Activated T-cell treated with anti-CD3 and anti-CD28 coated beads for 48 hours (primary cell): ENCODE results near the gene SURF1.
"Not testable (repeated sequence)": the region's sequence is repeated elsewhere in the genome, so short reads cannot be mapped to it uniquely, and the experiment has no call there.

Experiments used
- DNase-seq: peaks from one replicate; pipeline ENCODE4 v3.0.0-alpha.2; 2020; ENCODE audit warnings: low read depth

Gene SURF1

DNA sequence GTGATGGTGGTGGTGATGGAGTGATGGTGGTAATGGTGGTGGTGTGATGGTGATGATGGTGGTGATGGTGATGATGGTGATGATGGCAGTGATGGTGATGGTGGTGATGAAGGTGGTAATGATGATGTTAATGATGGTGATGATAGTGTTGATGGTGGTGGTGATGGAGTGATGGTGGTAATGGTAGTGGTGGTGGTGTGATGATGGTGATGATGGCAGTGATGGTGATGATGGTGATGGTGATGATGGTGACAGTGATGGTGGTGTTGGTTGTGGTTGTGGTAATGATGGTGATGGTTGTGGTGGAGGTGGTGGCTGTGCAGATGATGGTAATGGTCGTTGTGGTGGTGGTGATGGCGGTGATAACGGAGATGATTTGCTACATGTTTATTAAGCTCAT lies 27.2 kb upstream of the SURF1 start:
- no peak for DNase-seq

DNA sequence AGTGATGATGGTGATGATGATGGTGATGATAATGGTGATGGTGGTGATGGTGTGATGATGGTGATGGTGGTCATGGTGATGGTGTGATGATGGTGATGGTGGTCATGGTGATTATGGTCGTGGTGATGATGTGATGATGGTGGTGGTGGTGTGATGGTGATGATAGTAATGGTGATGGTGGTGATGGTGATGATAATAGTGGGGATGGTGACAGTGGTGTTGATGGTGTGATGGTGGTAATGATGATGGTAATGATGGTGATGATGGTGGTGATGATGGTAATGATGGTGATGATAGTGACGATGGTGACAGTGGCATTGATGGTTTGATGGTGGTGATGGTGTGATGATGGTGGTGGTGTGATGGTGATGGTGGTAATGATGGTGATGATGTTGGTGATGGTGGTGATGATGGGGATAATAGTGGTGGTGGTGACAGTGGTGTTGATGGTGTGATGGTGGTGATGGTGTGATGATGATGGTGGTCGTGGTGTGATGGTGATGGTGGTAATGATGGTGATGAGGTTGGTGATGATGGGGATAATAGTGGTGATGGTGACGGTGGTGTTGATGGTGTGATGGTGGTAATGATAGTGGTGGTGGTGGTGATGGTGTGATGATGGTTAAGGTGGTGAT lies 26.3 kb upstream of the SURF1 start:
- no peak for DNase-seq

DNA sequence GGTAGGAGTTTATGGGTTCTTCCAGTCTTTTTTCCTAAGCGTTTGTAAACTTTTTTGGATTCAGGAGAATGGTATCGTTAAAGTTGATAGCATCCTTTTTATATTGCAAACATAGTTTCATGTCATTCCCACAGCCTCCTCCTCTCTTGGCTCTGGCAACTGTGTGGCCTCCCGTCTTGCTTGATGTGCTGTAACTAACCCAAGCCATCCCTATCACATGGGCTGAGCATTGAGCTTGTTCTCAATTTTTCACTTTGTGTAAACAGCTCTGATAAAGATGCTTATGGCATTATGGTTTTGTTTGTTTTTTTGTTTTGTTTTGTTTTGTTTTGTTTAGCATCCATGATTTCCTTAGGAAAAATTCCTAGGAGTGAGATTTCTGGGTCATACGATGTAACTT lies 24.4 kb upstream of the SURF1 start:
- no peak for DNase-seq

DNA sequence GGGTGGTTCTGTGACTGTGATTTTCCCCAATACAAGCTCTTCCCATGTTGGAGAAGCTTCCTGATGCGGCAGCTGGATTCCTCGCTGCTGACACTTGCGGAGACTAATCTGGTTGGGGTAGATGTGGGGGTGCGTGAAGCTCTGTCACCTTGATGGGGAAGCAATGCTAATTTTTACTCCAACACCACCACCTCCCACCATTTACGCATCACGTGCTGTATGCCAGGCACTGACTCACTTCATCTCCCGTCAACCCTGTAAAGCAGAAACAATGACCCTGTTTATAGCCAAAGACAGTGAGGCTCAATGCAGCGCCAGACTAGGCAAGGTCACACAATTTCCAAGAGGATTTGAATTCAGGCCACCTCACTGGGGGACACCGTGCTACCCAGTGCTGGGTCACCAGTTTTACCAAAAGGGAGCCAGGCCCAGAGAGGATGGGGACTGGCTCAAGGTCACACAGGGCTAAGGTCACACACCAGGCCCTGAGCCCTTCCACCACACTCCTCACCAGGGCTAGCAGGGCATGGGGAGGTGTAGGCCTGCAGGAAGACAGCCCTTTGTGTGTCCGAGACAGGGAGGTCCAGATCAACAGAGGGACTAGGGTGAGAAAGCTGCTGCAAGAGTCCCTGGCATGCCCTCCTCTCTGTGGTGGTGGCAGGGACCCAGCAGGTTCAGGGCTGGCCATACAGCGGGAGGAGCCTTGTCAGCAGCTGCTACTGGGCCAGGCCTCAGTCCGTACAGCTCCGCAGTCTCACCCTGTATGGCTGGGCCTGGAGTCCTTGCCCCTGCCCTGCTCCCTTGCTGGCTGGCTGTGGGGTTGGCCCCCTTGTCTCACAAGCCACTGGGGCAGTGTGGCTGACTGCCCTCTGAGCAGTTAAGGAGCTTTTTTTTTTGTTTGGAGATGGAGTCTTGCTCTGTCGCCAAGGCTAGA lies 23.1 kb upstream of the SURF1 start:
- DNase-seq: no peak

DNA sequence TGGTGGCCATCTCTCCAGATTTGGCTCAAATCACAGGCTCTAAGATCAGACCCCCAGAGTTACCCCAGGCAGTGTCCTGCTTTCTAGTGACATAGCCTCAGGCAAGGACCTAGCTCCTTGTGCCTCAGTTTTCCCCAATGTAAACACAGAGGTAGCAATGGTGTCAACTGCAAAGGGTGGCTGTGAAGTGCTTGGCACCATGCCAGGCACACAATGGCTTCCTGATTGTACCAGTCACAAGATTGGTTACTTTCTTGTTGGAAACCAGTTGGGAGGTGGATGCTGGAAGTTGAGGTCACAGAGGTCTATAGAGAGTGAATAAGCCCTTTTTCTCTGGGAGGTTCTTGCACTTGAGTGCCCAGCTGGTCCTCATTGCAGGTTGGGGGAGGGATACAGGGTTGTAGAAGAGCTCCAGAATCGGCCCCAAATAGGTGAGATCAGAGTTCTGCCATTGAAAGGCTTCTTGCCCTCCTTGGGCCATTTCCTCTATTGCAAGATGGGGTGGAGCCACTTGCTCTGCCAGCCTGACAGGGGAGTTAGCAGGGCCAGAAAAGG lies 22.2 kb upstream of the SURF1 start:
- DNase-seq: no peak

DNA sequence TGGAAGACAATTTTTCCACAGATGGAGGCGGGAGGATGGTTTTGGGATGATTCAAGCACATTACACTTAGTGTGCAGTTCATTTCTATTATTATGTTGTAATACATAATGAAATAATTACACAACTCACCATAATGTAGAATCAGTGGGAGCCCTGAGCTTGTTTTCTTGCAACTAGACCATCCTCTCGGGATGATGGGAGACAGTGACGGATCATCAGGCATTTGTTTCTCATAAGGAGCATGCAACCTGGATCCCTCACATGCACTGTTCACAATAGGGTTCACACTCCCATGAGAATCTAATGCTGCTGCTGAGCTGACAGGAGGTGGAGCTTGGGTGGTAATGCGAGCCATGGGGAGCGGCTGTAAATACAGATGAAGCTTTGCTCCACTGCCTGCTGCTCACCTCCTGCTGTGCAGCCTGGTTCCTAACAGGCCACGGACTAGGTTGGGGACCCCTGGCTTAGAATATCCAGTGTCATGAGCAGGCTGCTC lies 21.5 kb upstream of the SURF1 start:
- DNase-seq: no peak

DNA sequence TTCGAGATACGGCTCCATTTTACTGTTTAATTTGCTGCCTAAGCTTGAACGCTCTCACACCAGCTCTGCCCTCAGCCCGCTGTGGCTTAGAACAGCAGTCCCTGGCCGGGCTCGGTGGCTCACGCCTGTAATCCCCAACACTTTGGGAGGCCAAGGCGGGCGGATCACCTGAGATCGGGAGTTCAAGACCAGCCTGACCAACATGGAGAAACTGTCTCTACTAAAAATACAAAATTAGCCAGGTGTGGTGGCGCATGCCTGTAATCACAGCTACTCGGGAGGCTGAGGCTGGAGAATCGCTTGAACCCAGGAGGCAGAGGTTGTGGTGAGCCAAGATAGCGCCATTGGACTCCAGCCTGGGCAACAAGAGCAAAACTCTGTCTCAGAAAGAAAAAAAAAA lies 21.0 kb upstream of the SURF1 start:
- not testable (repeated sequence) for DNase-seq

DNA sequence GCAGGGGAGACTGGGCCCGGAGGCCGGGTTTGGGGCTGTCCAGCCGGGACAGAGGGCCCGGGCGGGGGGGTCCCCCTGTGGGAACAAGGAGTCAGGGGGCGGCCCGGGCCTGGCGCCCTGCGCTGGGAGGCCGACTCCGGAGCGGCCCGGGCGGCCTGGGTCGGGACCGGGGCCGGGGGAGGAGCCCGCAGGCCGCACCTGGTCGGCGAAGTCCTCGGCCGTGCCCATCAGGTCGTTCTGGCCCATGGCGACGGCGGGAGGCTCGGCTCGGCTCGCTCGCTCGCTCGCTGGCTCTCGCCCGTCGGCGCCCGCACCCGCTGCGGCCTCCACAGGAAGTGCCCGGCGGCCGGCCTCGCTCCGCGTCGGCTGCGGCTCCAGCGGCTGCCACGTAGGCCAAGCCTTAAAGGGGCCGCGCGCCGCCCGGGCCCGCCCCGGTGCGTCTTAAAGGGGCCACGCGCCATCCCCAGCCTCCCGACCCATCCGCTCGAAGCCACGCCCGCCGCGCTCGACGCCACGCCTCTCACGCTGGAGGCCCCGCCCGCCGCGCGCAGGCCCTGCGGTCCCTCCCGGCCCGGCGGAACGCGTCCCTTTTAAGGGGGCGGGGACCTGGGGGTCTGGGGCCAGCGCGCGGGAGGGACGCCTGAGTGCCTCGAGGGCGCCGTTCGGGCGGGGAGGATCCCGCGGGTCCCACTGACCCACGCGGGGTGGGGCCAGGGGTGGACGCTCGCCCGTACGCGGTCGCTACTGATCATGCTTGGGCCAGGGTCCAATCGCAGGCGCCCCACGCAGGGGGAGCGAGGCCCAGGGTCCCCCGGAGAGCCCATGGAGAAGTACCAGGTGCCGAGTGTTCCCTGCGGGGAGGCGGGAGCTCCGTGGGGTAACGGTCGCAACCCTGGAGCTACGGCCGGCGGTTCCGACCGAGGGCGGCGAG lies 19.7 kb upstream of the SURF1 start, which contains the start of the genes STKLD1 and SURF4:
Gene STKLD1 (plus strand): TSS at position 643 of the 931 bp plus-strand sequence. CDS start 108 bp downstream, at position 751.
Gene SURF4 (minus strand): TSS at position 337 of the 931 bp plus-strand sequence. CDS start 91 bp downstream, at position 246.
- peak; percentile 98 for DNase-seq

DNA sequence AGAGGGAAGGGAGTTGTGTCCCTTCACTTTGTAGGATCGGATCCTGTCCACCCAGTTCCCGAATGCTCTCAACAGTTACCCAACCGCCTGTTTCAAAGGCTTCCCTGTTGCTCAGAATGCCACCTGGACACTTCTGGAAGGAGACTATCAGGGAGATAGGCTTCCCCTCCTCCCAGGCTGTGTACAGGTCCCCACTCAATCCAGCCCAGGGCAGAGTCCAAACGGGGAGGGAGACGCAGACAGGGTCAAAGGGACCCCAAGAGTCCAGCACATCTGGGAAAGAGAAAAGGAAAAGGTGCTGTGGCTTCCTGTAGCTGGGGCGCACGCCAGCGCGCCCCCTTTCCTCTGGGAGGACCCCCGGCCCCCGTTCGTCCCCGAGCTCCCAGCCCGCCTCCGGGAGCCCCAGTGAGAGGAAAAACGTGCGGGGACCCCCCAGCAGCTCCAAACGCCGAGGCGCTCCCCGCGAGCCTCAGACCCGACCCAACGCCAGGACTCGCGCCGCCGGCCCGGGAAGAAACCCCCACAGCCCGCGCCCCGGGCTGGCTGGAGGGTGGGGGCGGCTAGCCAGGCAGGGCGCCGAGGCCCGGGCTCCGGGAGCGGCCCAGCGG lies 18.9 kb upstream of the SURF1 start:
- no peak for DNase-seq

DNA sequence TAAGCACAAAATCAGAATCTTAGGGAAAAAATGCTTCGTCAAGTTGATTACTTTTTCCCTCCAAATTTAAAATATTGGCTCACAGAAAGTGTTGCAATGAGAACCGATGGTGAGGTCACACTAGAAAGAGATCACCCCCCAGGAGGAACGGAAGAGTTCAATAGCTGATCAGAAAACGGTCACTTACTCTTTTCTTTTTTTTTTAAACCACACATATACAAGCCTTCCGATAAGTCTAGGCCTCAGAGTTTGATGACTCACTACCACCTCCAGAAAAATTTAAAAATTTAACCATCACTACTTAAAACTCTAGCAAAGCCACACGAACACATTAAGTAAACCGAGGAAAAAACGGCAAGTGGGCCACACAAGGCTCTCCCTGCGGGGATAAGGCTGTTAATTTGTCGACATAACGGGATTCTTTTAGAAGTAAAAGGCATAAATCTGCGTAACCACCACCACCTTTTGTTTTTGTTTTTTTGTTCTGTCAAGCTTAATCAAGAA lies 18.4 kb upstream of the SURF1 start:
- no peak for DNase-seq

DNA sequence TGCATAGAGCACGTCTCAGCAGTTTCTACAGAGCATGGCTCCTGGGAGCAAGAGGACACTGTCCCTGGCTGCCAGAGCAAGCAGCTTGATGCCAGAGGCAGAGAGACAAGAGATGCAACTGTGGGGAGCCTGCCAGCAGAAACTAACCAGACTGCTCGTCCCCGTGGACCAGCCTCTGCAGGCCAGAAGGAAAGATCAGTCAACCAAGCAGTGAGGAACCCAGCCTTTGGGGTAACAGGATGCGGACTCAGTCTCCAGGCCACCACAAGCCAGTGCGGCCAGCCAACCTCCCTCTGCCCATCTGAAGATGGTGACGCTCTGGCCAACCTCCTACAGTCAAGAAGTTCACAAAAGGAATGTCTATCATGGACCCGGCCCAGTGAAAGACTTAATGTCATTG lies 15.9 kb upstream of the SURF1 start:
- no peak for DNase-seq

DNA sequence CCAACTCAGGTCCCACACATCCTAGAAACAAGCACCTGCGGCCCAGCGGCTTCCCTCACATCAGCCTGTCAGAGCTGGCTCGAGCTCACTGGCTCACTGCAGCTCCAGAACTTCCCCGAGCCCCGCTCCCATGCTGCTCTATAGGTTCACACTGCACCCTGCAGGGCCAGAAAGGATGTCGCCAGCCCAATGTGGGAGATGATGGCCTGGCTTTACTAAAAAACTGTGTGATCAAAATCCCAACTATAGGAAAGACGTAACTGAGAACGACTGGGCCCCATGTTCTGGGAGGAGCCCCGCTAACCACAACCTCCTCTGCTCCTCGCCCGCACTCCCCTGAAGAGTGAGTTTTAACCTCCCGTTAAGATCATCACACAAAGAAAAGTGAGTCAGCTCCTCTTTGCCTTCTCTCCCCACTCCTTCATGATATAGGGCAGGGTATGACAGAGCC lies 15.0 kb upstream of the SURF1 start:
- peak; percentile 73 for DNase-seq

DNA sequence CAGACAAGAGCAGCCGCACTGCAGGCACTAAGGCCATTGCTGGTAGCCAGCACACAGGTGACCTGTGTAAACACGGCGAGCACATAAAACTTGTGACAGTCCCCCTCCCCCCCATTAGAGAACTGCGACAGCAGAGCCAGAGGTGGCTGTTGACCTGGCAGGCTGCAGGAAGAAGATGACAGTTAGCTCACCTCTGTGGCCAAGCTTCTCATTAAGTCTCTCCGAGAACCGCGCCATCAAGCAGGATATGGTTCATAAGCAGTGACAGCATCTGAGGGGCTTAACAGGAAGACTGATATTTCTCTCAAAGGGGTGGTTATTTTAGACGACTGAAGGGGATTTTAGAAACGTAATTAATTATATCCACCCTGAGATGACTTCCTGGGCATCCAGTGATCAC lies 14.4 kb upstream of the SURF1 start:
- DNase-seq: no peak

DNA sequence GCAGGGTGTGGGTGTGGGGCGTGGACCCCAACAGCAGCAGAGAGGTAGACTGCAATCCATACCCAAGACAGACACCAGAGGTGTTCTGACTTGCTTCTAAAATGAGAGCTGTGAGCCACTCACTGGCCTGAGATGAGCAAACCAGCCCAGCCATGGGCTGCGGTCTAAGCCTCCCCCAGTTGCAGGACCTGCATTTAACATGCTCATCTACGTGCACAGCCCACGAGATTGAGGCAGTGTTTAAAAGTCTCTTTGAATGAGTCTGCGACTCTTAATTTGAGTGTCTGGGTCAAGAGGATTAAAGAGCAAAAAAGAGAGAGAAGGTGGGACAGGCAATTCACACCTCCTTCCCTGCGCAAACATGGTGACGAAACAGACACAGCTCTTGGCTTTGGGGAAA lies 13.6 kb upstream of the SURF1 start:
- no peak for DNase-seq

DNA sequence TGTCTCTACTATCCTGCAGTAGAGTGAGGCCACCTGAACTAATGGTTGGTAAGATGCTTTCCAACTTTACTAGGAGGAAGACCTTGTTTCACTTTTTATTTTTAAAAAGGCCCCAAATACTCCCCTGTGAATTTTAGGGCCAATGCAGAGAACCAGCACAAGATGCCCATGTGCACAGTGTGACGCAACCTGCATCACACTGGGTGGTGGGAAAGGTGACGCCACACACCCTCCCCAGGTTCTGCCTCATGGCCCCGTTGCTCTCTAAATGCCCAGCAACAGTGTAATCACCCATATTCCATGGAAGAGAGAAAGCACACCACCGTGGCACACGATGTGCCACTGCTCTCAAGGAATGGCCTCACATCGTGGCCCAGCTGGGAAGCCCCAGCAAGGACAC lies 13.1 kb upstream of the SURF1 start:
- no peak for DNase-seq

DNA sequence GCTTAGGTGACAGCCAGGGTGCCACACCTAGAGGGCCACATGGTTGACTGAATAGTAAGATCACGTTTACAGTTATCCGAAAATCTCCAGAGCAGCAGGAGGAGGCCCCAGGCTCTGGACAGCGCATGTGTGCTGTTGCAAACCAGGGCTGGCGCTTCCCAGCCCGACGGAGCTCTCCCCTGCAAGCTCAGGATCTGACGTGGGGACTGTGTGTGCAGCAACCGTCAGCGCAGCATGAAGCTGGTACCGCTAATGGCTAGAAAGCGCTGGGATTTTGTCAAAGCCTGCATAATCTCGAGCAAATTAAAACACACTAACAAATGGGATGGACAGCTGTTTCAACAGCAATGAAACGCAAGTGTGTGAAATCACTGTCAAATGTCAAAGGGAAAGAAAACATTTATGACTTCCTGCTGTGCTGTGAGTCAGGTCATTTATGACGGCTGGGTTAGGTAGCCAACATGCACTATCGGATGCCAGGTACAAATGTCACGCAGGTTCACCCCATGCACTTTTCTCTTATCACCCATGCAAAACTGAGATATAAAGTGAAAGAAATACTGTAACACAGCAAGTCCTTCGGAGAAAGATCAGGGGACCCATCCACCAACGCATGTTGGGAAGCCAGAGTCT lies 12.1 kb upstream of the SURF1 start:
- DNase-seq: no peak

DNA sequence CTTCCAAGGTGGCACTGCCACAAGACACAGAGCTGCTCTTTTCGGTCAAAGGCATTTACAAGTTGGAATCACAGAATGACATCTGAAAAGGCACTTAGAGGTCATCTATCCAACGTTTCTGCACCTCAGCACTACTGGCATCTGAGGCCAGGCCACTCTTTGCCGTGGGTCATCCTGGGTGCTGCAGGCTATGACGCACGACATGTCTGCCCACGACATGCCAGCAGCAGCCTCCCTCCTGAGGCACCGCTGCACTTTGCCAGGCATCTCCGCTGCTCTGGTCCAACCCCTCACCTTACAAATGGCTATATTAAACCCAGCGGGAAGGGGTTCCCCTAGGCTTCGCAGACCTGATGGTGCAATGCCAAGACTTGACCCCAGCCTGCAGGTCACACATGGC lies 11.5 kb upstream of the SURF1 start:
- no peak for DNase-seq

DNA sequence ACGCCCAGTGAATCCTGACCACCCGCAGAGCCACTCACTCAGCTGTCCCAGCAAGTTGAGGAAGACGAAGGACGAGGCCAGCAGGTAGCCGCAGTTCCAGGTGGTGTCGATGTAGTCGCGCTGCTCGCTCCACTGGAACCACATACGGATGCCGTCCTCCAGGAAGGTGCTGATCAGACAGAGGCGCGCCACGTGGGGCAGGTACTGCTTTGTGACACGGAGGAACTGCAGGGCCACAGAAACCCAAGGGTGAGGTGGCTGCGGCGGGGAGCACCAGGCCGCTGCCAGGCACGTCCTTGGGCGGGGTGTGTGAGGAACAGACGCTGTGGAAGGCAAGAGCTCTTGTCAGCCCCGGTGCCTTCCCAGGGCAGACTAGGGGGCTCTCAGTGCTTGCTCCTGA lies 10.9 kb upstream of the SURF1 start:
- DNase-seq: no peak

DNA sequence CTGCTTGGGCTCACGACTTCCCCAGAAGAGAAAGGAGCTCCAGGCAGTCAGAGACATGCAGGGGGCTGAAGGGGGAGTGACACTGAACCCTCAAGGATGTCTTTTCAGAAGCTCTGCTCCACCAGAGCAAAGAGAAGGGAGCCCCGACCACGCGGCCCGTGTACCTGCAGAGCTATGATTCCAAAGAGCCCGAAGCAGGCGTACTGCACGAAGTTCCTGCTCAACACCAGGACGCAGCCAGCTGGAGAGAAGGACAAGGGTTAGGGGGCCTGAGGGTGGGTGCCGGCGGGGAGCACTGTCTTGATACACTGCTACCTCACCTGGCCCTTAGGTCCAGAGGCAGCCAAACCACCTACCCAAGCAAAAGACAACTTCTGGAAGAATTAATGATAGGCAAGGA lies 10.1 kb upstream of the SURF1 start:
- DNase-seq: no peak

DNA sequence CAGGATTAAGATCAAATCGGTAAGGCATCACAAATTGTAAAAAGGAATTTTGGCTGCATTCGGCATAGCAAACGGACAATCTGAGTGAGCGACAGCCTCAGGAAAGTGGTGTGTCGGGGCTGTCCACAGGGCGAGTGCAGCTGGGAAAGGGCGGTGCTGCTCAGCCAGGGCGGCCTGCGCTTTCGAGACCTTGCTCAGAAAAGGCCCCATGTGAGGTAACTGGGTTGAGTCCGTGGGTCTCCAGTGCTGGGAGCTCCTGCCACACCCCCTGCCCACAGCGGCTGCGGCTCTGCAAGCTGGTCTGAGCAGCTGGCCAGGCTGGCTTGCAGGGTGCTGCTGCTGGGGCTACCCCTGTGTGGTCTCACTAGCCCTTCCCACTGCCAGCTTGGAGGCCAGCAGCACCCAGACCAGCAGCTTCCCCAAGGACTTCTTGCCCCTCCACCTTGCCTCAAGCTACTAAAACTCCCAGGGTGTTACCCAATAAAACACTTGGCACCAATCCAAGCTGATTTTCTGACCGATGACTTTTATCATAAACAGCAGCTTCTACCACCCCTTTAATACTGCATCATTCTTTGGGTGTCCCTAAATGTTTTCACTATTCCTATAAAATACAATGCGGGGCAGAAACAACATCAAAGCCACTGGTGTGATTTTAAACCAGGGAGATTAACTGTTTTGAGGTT lies 6.2 kb upstream of the SURF1 start:
- DNase-seq: no peak
